Kidney (tissue), 14 donors: ENCODE data around the gene MIS18A. TPM values are rescaled to one million over a fixed set of nuclear protein-coding genes. Genes with fewer than 3 reads are reported as not detected.
A peak's percentile ranks its signal among the peaks of the same experiment; 100 is the strongest.

ENCODE experiments used
- DNase-seq, 5 donors: peaks; one replicate each; pipeline ENCODE4 v3.0.0-alpha.2; 2013 to 2020
- FAIRE-seq: peaks from 2 replicates; lab custom pipeline; 2012; peaks lifted over from hg19 to GRCh38; lab: Jason Lieb, UNC
- H3K27ac ChIP-seq, 2 donors: one replicate each; pipeline ENCODE4 v1.7.0; 2013; ENCODE audit warnings: low read depth in 2 of 2, low read length in 2 of 2, inconsistent platforms in 1 of 2
- H3K27me3 ChIP-seq: one replicate; pipeline ENCODE4 v1.7.1; 2013; ENCODE audit warnings: low read length, inconsistent platforms; ENCODE audit not compliant: control insufficient read depth, insufficient read depth
- H3K36me3 ChIP-seq, 3 donors: one replicate each; pipeline versions ENCODE4 v1.7.0 to v1.7.1; 2013; ENCODE audit warnings: low read length in 3 of 3, control low read depth in 1 of 3, inconsistent platforms in 1 of 3; ENCODE audit not compliant: insufficient read depth in 3 of 3, control insufficient read depth in 2 of 3
- H3K4me1 ChIP-seq, 3 donors: one replicate each; pipeline versions ENCODE4 v1.7.0 to v1.7.1; 2013; ENCODE audit warnings: low read length in 3 of 3, inconsistent platforms in 1 of 3, low read depth in 1 of 3; ENCODE audit not compliant: control insufficient read depth in 2 of 3, insufficient read depth in 2 of 3
- H3K4me3 ChIP-seq, 3 donors: one replicate each; pipeline versions ENCODE4 v1.7.0 to v1.8.1; 2013; ENCODE audit warnings: low read length in 3 of 3, control low read depth in 1 of 3, inconsistent platforms in 1 of 3
- H3K9ac ChIP-seq, 3 donors: one replicate each; pipeline versions ENCODE4 v1.7.0 to v1.7.1; 2013; ENCODE audit warnings: low read length in 3 of 3, control low read depth in 1 of 3, inconsistent platforms in 1 of 3
- H3K9me3 ChIP-seq, 3 donors: one replicate each; pipeline versions ENCODE4 v1.7.0 to v1.7.1; 2013; ENCODE audit warnings: low read length in 3 of 3, control low read depth in 1 of 3, inconsistent platforms in 1 of 3; ENCODE audit not compliant: control insufficient read depth in 2 of 3, insufficient read depth in 1 of 3
- CTCF ChIP-seq: IDR thresholded peaks from 3 replicates; pipeline ENCODE4 v1.5.1; 2012; ENCODE audit warnings: mild to moderate bottlenecking, moderate library complexity, borderline replicate concordance; ENCODE audit not compliant: insufficient read depth; ENCODE audit errors: extremely low read depth
- intact Hi-C: fragments of 100-400 bp; cut with DNase I; formaldehyde crosslinking; loops from one replicate; pipeline ENCODE4 v1.11.1; 2022
- polyA plus RNA-seq: library from polyadenylated mRNA; stranded (reverse); fragments of 350-450 nt; fragmentation: Illumina TruSeq; extraction: RNeasy Lipid Tissue Mini Kit (QIAGEN cat#74804); gene quantifications from one replicate; pipeline ENCODE4 v1.2.3, GENCODE V29; 2014; ENCODE audit warnings: low read depth, low replicate concordance; ENCODE audit not compliant: insufficient read depth
- total RNA-seq: library from RNA; stranded (reverse); fragmentation: NEBNext Ultra II Directional; extraction: Animal tissue kit (Norgen Biotek cat#: 25700); gene quantifications from one replicate; pipeline ENCODE4 v1.2.1, GENCODE V29; 2021
- donor health status: control.
- donor health status: control.
- donor health status: control.
- donor health status: control.
- donor health status: control.
- donor health status: DM: yes; HTN: yes; CAD: no.
- donor health status: Normal renal cell carcinoma (clear cell type).

Gene MIS18A
- total and polyA plus RNA-seq, 2 donors from 2014 or later, result 6.2 to 7.0 TPM

GRCh38 chr21:32245971-32246370, 32.9 kb downstream of the MIS18A start:
- Histone ChIP-seq H3K27ac (no peak overlapping the region), H3K4me3 (no peak overlapping the region), H3K27me3 (no peaks in the 10 kb centered on the region), H3K36me3 (no peaks in the 10 kb centered on the region), H3K4me1 (peaks cover 0 to 3% (median 0%) of the 10 kb centered on the region in 3 donors), H3K9me3 (no peaks in the 10 kb centered on the region), H3K9ac (no peak overlapping the region)
- TF ChIP-seq CTCF, result no peak
- FAIRE-seq, result no peak
- intact Hi-C loops, result no loop called here
- DNase-seq, result no peak

DNA sequence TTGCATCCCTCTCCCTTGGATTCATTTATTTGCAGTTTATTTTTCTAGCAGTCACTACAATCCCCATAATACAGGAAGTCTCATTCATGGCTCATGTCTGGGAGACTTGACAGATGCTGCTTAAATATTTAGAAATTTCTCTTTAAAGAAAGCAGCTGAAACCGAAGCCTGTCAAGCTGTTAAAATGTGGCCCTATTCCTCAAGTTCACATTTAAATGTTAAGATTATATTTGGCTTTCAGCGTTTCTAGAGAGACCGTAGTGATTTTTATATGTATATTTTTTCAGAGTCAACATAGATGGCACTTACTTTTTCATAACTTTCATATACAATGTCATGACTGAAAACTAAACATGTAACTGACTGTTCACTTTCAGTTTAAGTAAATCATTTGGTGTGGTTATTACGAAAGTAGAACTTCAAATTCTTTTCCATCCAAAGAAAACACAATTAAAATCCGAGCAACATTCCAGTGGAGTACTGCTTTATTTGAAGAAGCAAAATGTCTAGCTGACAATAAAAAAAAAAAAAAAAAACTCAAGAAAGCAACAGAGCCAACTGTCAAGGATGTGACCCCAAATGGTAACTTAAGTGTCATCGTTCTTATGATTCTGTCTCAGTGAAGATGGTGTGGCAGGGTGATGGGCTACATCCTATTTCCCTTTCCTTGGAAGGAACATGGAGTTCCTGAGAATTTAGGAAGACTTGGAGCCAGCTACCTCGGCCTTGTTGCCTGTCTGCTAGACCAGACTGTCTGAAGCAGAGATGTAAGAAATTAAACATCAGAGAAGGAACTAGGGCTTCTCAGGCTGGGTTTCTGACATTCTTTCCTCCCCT, 37.8 kb downstream of the MIS18A start:
- no peaks in the 10 kb centered on the region for H3K4me1 ChIP-seq
- no peak overlapping the region for H3K27ac ChIP-seq
- H3K4me3 ChIP-seq, result no peak overlapping the region
- no peaks in the 10 kb centered on the region for H3K9me3 ChIP-seq
- TF ChIP-seq CTCF, result no peak
- intact Hi-C loops, result no loop called here
- no peaks in the 10 kb centered on the region for H3K27me3 ChIP-seq
- DNase-seq (peak in 2 of 5 donors; percentile 29 to 59), FAIRE-seq (no peak)
- no peak overlapping the region for H3K9ac ChIP-seq
- no peaks in the 10 kb centered on the region for H3K36me3 ChIP-seq

- H3K4me3 ChIP-seq, result no peak overlapping the region
- no peak overlapping the region for H3K27ac ChIP-seq
- H3K27me3 ChIP-seq, result no peaks in the 10 kb centered on the region
- FAIRE-seq, result no peak
- no peak overlapping the region for H3K9ac ChIP-seq
- H3K4me1 ChIP-seq, result no peaks in the 10 kb centered on the region
- H3K36me3 ChIP-seq, result no peaks in the 10 kb centered on the region
- no peak for DNase-seq
- H3K9me3 ChIP-seq, result no peaks in the 10 kb centered on the region
- no peak for TF ChIP-seq CTCF
- intact Hi-C loops, result no loop called here
Observed at GRCh38 chr21:32239551-32239950, 39.3 kb downstream of the MIS18A start.
